ENCODE data around the gene MYMX.
"Not testable (repeated sequence)": the region's sequence is repeated elsewhere in the genome, so short reads cannot be mapped to it uniquely, and the experiment has no call there.

Gene MYMX

GRCh38 chr6:44186635-44187025 is 30.1 kb upstream of the MYMX start:
- DNase-seq (ENCODE audit: low spot score), result no peak

GRCh38 chr6:44188819-44189218 is 27.9 kb upstream of the MYMX start:
- no peak for DNase-seq (ENCODE audit: low spot score)

- DNase-seq (ENCODE audit: low spot score), result no peak
Measured at GRCh38 chr6:44189257-44189656, 27.5 kb upstream of the MYMX start.

- no peak for DNase-seq (ENCODE audit: low spot score)
Measured at GRCh38 chr6:44190715-44191114, 26.0 kb upstream of the MYMX start.

- no peak for DNase-seq (ENCODE audit: low spot score)
Measured at GRCh38 chr6:44192428-44193041, 24.2 kb upstream of the MYMX start.

GRCh38 chr6:44193307-44193910 is 23.3 kb upstream of the MYMX start:
- DNase-seq (ENCODE audit: low spot score), result no peak

GRCh38 chr6:44194326-44194725 is 22.4 kb upstream of the MYMX start:
- no peak for DNase-seq (ENCODE audit: low spot score)

GRCh38 chr6:44196351-44196750 is 20.4 kb upstream of the MYMX start:
- DNase-seq (ENCODE audit: low spot score), result not testable (repeated sequence)

- no peak for DNase-seq (ENCODE audit: low spot score)
Measured at GRCh38 chr6:44198684-44199083, 18.0 kb upstream of the MYMX start.

GRCh38 chr6:44199883-44200282 is 16.8 kb upstream of the MYMX start:
- DNase-seq (ENCODE audit: low spot score), result no peak

GRCh38 chr6:44201200-44201599 is 15.5 kb upstream of the MYMX start:
- DNase-seq (ENCODE audit: low spot score), result no peak

- DNase-seq (ENCODE audit: low spot score), result no peak
Measured at GRCh38 chr6:44201638-44202303, 15.0 kb upstream of the MYMX start.

- no peak for DNase-seq (ENCODE audit: low spot score)
Measured at GRCh38 chr6:44202332-44202971, 14.3 kb upstream of the MYMX start.

GRCh38 chr6:44202972-44203750 is 13.6 kb upstream of the MYMX start:
- no peak for DNase-seq (ENCODE audit: low spot score)

- DNase-seq (ENCODE audit: low spot score), result no peak
Measured at GRCh38 chr6:44203955-44204354, 12.8 kb upstream of the MYMX start.

- no peak for DNase-seq (ENCODE audit: low spot score)
Measured at GRCh38 chr6:44207966-44208365, 8.8 kb upstream of the MYMX start.

- no peak for DNase-seq (ENCODE audit: low spot score)
Measured at GRCh38 chr6:44211284-44211683, 5.4 kb upstream of the MYMX start.

GRCh38 chr6:44214307-44214706 is 2.4 kb upstream of the MYMX start:
- DNase-seq (ENCODE audit: low spot score), result no peak

GRCh38 chr6:44217332-44218143 is 812 bp downstream of the MYMX start:
- DNase-seq (ENCODE audit: low spot score), result peak; percentile 53

- peak; percentile 84 for DNase-seq (ENCODE audit: low spot score)
Measured at GRCh38 chr6:44219053-44219814, 2.5 kb downstream of the MYMX start.

Data from GM03348 (cell line).